Heart right ventricle (tissue), 16 donors: ENCODE data around the gene TRIM31. TPM values are rescaled to one million over a fixed set of nuclear protein-coding genes. Genes with fewer than 3 reads are reported as not detected.
A peak's percentile ranks its signal among the peaks of the same experiment; 100 is the strongest.

ENCODE experiments used
- ATAC-seq, 8 donors: fragments of 200-7000 bp; cut with Tn5 transposase; one replicate each; pipeline ENCODE4 v1.9.1; 2020; ENCODE audit warnings: mild to moderate bottlenecking in 8 of 8, moderate library complexity in 8 of 8, moderate number of reproducible peaks in 1 of 8
- DNase-seq, 2 donors: peaks; one replicate each; pipeline ENCODE4 v3.0.0-alpha.2; 2020
- H3K27ac ChIP-seq, 10 donors: fragments of 200-600 bp; sonication (generic) in 2 of 10; one replicate each; pipeline versions ENCODE4 v1.5.0 to v1.8.0; 2020 to 2022; ENCODE audit warnings: mild to moderate bottlenecking in 3 of 10
- H3K27me3 ChIP-seq, 7 donors: fragments of 200-600 bp; one replicate each; pipeline ENCODE4 v1.8.0; 2021 to 2022; ENCODE audit warnings: mild to moderate bottlenecking in 2 of 7
- H3K36me3 ChIP-seq, 9 donors: fragments of 200-600 bp; sonication (generic) in 1 of 9; one replicate each; pipeline versions ENCODE4 v1.5.0 to v1.8.0; 2020 to 2022; ENCODE audit warnings: mild to moderate bottlenecking in 2 of 9
- H3K4me1 ChIP-seq, 9 donors: fragments of 200-600 bp; sonication (generic) in 1 of 9; one replicate each; pipeline versions ENCODE4 v1.5.0 to v1.8.0; 2020 to 2022; ENCODE audit warnings: mild to moderate bottlenecking in 4 of 9
- H3K4me3 ChIP-seq, 10 donors: fragments of 200-600 bp; sonication (generic) in 2 of 10; one replicate each; pipeline versions ENCODE4 v1.5.0 to v1.8.0; 2020 to 2022; ENCODE audit warnings: mild to moderate bottlenecking in 7 of 10, moderate library complexity in 2 of 10
- H3K9me3 ChIP-seq, 11 donors: fragments of 200-600 bp in 10 of 11; sonication (generic) in 2 of 11; one replicate each; pipeline versions ENCODE4 v1.5.0 to v1.8.0; 2013 to 2022; ENCODE audit warnings: mild to moderate bottlenecking in 2 of 11, control low read depth in 1 of 11, moderate library complexity in 1 of 11
- WGBS, 2 donors: extraction: QIAGEN DNeasy Blood & Tissue Kit; methylation state at CpG; one replicate each; pipeline ENCODE4 v1.1.7; 2013; ENCODE audit warnings: inconsistent platforms in 1 of 2; 5-methylcytosine and 5-hydroxymethylcytosine counted together
- intact Hi-C, 10 donors: fragments of 100-400 bp; cut with DNase I; formaldehyde crosslinking; loops; one replicate each; pipeline versions ENCODE4 v1.11.1 to v1.14.2; 2022
- polyA plus RNA-seq, 2 donors: library from polyadenylated mRNA; stranded (reverse); fragments of 200-250 nt; gene quantifications; one replicate each; pipeline ENCODE4 v1.2.3, GENCODE V29; 2013
- total RNA-seq, 10 donors: library from RNA; stranded (reverse); fragmentation: NEBNext Ultra II Directional in 3 of 10; extraction: Animal tissue kit (Norgen Biotek cat#: 25700) in 3 of 10; gene quantifications; one replicate each; pipeline versions ENCODE4 v1.2.1 to v1.2.4, GENCODE V29; 2021 to 2023
- TF ChIP-seq, protein P1 (sequence below), 9 donors: fragments of 200-600 bp; sonication (generic) in 2 of 9; IDR thresholded peaks; one replicate each; pipeline versions ENCODE4 v1.5.0 to v1.8.0; 2021 to 2022; ENCODE audit warnings: antibody characterized with exemption in 9 of 9, mild to moderate bottlenecking in 5 of 9, moderate library complexity in 1 of 9
- donor health status: Arrhythmogenic right ventricular cardiomyopathy.
- donor health status: ischemic (EF 13 %, LVEDD 7.1; RV severe dilation, severe dysfunction).
- donor health status: healthy with polysubstance abuse.
- donor health status: DM: no; HTN: yes; CAD: no.
- donor health status: DM: no; HTN: no; CAD: no.
- donor health status: ischemic (EF 25% LVEDD 6.9; RV normal size, moderate dysfunction).
- donor health status: ischemic (EF 25% LVEDD 5.7; RV mildly dilated, moderate dysfunction).
- donor health status: healthy.
- donor health status: DM: yes; HTN: yes; CAD: no.
- donor health status: Ischemic cardiomyopathy.
- donor health status: ischemic (EF 35%, LVEDD 5.7; RV mildly dilated, moderate dysfunction).
- donor health status: nonischemic (EF 11% LVEDD 7.7; RV severe dilation, severe dysfunction).
- donor health status: DM: yes; HTN: yes; CAD: no.
- donor health status: PGD.
- donor health status: ischemic (EF 29% LVEDD 5.4; RV normal size, mild dysfunction).
- donor health status: nonischemic (EF 23%, LVEDD 6.1; RV moderate dilation, normal function).

The TRIM31 gene
- total and polyA plus RNA-seq, 12 donors = not detected

DNA sequence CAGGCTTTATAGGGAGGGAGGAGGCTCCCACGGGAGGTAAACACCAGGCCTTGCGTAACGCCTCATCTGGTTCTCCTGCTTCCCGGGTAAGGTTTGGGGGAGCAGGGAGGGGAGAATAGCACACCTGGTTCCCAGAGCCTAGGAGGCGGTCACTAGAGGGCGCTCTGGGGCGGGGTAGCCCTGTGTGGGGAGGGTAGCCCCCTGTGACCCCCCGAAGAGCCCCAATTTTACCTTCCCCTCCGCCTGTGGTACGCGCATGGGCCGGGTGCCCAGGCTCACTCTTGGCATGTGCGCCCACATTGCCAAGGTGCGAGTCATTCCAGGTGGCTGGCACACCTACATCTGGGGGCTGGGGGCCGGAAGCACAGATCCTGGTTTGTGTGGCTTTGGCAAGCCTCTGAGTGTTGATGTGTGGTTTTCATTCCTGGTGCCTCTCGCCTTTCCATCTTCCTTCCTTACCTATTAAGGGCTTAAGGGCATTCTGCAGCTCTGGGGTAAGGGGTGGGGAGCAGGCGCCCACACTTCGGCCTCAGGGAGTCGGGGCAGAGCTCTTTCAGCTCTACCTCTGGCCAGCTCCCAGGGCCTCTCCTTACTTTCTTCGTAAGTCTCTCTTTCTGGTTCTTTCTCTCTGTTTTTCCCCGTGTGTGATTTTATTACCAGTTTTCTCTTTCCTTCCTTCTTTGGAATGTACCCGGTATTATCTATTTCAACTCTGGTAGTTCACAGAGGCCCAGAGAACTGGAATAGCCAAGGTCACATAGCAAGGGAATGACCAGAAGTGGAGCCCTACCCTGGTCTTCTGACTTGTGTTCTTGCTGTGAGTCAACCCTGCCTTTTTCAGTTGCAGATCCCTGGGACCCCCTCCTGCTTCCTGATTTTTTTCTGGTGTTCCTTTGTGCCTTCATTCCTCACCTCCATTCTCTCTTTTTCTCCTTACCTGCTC, 36.8 kb downstream of the TRIM31 start:
- ATAC-seq (peak in 2 of 8 donors; percentile 7 to 24), DNase-seq (no peak)
- Histone ChIP-seq H3K27me3 (peaks cover 26 to 94% (median 70%) of the 10 kb centered on the region in 7 donors), H3K36me3 (no peaks in the 10 kb centered on the region), H3K4me3 (peak overlapping the region in 5 of 10 donors; percentile 6 to 46 (median 34)), H3K4me1 (peaks cover 2 to 26% (median 24%) of the 10 kb centered on the region in 9 donors), H3K9me3 (no peaks in the 10 kb centered on the region), H3K27ac (no peak overlapping the region)
- TF ChIP-seq, protein P1, sequence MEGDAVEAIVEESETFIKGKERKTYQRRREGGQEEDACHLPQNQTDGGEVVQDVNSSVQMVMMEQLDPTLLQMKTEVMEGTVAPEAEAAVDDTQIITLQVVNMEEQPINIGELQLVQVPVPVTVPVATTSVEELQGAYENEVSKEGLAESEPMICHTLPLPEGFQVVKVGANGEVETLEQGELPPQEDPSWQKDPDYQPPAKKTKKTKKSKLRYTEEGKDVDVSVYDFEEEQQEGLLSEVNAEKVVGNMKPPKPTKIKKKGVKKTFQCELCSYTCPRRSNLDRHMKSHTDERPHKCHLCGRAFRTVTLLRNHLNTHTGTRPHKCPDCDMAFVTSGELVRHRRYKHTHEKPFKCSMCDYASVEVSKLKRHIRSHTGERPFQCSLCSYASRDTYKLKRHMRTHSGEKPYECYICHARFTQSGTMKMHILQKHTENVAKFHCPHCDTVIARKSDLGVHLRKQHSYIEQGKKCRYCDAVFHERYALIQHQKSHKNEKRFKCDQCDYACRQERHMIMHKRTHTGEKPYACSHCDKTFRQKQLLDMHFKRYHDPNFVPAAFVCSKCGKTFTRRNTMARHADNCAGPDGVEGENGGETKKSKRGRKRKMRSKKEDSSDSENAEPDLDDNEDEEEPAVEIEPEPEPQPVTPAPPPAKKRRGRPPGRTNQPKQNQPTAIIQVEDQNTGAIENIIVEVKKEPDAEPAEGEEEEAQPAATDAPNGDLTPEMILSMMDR (IDR thresholded peaks at IDR 0.05) = peak in 7 of 9 donors; percentile 17 to 55 (median 48)
- 31% methylated on average over 22 of the region's 22 CpGs for WGBS, 2 donors
- intact Hi-C loops = no loop called here

DNA sequence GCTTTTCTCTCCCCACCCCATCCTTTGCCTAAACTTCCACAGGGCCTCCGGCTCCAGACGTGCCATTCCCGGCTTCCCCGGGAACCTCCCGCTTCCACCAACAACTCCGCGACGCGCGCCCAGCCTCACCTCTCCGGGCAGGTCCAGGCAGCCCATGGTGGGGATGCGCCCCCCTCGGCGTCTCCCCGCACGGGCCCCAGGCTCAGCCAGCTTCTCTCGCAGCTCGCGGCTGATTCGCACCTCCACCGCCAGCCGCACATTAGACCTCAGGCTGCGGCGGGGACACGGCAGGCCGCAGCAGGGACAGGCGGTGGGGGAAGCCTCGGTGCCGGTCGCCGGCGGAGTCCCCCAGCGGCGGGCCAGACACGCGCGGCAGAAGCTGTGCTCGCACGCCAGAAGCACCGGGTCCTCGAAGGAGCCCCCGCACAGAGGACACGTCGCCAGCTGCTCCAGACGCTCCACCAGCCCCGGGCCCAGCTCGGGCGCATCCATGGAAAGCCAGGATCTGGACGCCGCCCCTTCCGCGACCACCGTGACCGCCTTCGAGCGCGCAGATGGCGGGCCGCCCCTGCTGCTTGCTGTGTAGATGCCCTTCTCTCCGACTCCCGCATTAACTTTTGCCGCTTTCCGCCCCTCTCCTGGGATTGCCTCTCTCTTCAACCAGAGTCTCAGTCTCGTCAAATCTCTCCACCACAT, 37.6 kb downstream of the TRIM31 start, which contains the start of gene RNF39:
TSS of gene RNF39 (minus strand) at position 676 of the 696 bp plus-strand sequence. CDS start at position 492, 184 bp downstream.
- intact Hi-C loops = no loop called here
- WGBS, 2 donors = 1 to 2% methylated on average over 64 of the region's 64 CpGs
- H3K27ac ChIP-seq = no peak within 1 kb of the TSS
- H3K27me3 ChIP-seq = peaks cover 26 to 100% (median 70%) of the 10 kb centered on the region in 7 donors
- ATAC-seq (peak in 2 of 8 donors; percentile 8 to 16), DNase-seq (no peak)
- peak within 1 kb of the TSS; percentile 1 to 46 (median 20) for H3K4me3 ChIP-seq
- peaks cover 0 to 2% (median 0%) of the 10 kb centered on the region in 9 donors for H3K36me3 ChIP-seq
- TF ChIP-seq, protein P1 (IDR thresholded peaks at IDR 0.05) = no peak
- H3K9me3 ChIP-seq = no peaks in the 10 kb centered on the region
- peaks cover 2 to 31% (median 27%) of the 10 kb centered on the region in 9 donors for H3K4me1 ChIP-seq

DNA sequence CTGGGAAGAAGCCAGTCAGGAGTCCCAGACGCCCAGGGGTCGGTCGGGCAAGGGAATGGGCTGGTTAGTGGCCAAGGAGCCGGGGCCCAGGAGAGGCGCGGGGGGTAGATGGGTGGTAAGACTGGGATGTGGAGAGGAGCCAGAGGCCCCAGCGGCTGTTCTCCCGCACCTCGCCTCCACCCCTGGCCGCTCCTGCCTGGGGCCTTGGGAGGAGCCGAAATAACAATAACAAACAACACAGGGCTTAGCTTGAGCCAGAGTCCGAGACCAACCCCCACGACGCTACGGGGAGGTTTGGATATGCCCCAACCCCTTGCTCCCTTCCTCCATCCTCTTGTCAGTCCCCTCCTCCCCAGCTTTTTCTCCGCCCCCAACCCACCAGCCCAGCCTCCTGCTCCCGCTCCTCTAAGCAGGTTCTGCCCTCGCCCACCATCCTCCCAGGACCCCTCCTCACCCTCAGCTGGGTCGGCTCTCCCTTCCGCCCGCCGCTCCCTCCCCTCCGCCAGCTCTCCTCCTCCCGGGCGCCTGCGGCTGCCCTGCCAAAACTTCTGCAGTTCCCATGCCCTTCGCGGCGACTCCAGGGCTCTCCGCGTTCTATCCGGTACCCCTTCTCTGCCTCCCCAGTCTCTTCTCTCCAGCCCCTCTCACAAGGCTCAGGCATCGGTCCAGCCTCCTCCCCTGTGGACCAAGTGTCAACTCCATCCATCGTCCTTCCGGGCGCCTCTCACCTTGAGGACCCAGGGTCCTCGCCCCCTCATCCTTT, 38.4 kb downstream of the TRIM31 start:
- intact Hi-C loops = no loop called here
- peaks cover 26 to 93% (median 65%) of the 10 kb centered on the region in 7 donors for H3K27me3 ChIP-seq
- no peak overlapping the region for H3K27ac ChIP-seq
- TF ChIP-seq, protein P1 (IDR thresholded peaks at IDR 0.05) = no peak
- DNase-seq (no peak), ATAC-seq (no peak)
- H3K4me3 ChIP-seq = peak overlapping the region in 7 of 10 donors; percentile 6 to 46 (median 34)
- peaks cover 2 to 31% (median 27%) of the 10 kb centered on the region in 9 donors for H3K4me1 ChIP-seq
- 5 to 6% methylated on average over 34 to 37 of the region's 37 CpGs for WGBS, 2 donors
- no peaks in the 10 kb centered on the region for H3K9me3 ChIP-seq
- peaks cover 0 to 8% (median 6%) of the 10 kb centered on the region in 9 donors for H3K36me3 ChIP-seq
